HS-27A (cell line): ENCODE results near the gene TCF7.
"Not testable (repeated sequence)": the region's sequence is repeated elsewhere in the genome, so short reads cannot be mapped to it uniquely, and the experiment has no call there.

Experiments used
- DNase-seq: peaks from one replicate; pipeline ENCODE4 v3.0.0-alpha.2; 2012; ENCODE audit warnings: low read depth, missing footprints

TCF7 gene

DNA sequence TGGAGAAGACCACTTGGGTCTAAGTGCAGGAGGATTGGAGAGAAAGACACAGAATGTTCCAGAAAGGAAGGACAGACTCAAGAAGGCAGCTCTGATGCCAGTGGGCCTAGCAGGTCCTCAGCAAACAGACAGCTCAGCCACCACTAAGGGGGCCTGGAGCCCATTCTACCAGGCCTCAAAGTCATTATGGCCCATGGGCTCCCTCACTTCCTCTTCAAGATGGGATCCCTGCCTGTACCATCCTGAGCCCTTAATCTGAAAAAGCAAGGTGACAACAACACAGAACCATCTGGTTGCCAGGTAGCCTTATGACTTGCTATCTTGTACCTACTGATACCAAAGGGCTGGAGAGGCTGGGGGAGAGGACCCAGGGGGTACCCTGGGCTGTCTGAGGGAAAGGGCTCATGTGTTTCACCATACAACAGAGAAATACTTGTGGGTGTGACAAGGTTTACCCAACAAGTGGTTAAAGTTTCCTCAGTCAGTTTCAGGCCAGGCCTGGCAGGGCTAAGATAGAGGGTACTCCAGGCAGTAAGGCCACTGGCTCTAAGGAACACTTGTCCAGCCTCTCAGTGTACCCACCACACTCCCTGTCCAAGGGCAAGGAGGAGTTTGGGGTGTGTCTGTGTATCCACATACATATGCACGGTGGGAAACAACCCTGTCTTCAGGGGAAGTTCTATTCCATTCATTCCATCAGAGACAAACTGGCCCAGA lies 30.7 kb downstream of the TCF7 start:
- DNase-seq = no peak

DNA sequence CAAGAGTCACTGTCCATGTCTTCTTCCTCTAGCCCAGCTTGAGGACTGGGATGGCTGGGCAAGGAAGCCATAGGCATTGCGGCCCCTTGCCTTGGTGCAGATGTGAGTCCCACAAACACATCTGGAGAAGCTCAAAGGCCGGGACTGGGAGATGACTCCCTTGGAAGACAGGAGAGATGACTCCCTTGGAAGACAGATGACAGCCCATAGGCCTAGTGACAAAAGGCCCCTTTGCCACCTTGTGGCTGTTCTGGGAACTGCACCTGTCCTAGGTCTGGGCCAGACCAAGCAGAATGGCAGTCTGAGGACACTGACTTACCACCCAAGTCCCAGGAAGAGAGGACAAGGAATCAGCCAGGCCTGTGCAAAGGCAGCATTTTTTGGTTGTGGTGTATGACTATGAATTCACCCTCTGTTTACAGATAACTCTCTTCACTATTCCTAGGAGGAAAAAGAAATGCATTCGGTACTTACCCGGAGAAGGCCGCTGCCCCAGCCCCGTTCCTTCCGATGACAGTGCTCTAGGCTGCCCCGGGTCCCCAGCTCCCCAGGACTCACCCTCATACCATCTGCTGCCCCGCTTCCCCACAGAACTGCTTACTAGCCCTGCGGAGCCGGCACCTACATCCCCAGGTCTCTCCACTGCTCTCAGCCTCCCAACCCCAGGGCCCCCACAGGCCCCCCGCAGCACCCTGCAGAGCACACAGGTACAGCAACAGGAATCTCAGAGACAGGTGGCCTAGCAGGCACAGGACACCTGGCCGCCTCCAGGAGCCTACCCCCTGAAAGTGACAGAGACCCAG lies 31.5 kb downstream of the TCF7 start:
- peak; percentile 20 for DNase-seq

DNA sequence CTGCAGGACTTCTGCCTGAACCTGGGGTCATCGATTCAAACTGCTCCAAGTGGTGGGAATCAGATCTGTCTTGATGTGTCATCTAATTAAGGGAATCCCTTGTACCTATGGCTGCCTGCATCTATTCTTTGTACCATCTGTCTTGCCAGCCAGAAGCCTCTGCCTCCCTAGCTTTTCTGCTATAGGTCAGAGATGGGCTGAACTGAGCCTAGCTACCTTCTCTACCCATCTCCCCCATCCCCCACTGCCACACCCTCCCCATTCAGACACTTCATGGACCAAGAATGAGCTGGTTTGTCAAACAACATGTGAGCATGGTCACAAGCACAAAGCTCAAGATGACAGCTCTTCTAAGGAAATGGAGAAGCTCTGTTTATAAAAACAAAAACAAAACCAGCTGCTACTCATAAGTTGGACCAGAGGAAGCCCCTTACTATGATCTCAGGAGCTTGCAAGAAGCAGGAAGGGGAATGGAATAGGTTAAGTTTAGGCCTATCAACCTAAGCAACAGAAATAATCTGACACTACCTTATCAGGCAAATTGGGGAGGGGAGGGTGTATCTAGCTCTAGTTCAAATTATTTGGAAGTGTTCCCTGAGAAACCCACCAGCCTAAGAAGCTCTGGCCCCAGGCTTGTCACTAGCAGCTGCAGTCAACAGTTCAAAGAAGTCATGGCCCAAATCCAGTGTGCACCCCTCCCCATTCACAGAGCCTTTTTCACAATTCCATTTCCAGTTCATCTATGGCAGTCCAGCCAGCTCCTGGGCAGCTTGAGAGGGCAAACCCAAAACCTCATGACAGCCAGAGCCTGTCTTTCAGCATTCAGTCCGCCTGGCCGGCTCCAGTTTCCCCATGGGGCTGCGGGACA lies 32.4 kb downstream of the TCF7 start:
- DNase-seq = no peak

DNA sequence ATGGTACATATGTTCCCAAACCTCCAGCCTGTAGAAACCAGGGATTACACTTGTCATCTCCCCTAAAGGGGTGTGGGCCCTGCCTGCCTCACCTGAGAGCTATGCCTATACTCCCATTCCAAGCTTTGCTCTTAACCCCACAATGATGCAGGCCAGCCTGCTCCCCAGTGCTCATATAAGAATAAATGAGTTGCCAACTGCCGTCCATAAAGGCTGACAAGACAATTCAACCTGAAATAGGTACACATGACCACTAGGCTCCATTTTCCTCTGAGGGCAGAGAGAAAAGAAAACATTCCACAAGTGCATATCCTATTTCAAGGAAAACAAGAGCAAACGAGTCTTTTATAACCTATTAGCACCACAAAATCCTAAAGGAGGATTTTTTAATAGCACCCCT lies 33.8 kb downstream of the TCF7 start:
- DNase-seq = no peak

DNA sequence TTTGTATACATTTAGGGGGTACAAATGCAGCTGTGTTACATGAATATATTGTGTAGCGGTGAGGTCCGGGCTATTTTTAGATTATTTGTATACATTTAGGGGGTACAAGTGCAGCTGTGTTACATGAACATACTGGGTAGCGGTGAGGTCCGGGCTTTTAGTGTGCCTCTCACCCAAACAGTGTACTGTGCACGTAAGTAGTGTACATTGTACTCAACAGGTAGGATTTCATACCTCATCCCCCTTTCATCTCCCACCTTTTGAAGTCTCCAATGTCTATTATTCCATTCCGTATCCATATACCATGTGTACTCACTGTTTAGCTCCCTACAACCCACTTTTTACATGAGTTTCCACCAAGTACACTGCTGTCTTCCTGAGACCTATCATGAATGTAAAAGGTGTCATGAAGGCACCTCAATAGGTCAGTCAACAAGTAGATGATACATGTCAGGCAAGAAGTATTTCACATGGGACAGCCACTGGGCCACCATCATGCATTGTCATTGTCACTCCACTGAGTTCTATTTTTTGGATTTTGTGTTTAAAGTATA lies 34.6 kb downstream of the TCF7 start:
- DNase-seq = no peak

DNA sequence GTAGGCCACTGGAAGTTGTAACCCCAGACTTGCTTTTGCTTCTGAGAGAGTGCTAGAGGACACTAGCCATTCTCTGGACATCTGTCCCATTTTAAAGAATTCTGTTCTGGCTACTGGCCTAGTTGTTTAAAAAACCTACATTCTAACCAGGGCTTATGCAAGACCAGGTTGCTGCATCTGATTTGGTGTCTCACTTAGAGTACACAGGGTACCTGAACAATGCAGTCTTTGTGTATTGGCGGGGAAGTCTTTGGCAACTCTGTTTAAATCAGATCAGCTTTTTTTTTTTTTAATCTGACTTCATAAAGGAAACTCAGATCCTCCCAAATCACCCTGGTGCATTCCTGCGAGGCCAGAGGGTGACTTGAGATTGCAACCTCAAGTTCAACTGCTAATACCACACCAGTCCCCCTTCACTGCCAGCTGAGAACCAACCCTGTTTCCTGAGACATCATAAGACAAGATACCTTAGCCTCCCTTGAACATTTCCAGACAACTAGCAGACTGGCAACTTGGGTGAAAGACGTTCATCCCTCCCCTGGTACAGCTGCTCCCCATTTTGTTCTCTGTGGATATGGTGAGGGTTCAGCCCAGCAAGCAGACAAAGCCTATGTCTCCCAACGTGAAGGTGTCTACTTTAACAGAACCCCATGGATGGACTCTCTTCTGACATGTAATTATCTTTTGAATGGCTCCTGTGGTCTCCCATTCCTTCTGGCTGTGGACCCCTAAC lies 35.3 kb downstream of the TCF7 start:
- no peak for DNase-seq

DNA sequence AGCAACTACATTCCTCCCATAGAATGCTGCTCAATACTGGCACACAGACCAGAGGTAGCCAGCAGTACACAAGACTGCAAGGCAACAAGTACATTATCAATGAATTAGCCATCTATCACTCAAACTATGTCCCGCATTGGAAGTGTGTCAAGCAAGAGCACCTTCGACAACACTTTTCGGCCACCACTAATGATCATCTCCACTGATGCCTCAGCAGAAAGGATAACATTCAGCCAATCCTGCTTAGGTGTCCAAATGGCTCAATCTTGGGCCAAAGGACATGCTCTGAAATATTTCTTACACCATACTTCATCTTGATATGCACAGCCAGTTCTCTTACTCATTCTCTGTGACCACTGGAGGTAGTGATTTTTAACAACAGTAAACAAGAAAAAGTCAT lies 37.2 kb downstream of the TCF7 start:
- DNase-seq = no peak

DNA sequence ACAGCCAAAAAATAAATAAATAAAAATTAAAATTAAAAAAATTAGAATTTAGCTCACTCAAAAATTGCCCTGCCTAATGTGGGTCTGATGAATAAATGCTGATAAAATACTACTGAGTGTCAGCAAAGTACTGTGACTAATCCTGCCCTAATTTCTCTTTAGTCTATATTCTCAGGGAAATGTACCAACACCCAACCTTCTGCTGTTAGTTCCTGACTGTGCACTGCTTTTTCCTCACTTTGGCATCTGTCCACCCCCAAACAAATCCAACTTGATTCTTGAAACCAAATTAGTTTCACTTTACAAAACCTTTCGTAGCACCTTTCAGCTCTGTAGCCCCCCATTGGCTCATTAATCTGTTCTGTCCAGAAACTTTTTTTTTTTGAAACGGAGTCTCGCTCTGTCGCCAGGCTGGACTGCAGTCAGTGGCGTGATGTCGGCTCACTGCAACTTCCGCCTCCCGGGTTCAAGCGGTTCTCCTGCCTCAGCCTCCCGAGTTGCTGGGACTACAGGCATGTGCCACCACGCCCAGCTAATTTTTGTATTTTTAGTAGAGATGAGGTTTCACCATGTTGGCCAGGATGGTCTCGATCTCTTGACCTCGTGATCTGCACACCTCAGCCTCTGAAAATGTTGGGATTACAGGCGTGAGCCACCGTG lies 37.8 kb downstream of the TCF7 start:
- DNase-seq = not testable (repeated sequence)

DNA sequence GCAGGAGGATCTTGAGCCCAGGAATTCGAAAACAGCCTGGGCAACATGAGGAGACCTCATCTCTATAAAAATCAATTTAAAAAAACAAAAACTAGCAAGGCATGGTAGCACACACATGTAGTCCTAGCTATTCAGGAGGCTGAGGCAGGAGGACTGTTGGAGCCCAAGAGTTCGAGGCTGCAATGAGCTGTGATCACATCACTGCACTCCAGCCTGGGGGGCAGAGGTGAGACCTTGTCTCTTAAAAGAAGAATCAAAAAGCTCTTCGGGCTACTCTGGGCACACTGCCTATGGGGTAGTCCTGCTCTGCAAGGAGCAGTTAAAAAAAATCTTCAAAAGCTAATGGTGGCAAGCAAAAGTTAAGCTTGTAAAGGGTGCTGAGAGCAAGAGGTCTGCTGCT lies 38.8 kb downstream of the TCF7 start:
- no peak for DNase-seq

DNA sequence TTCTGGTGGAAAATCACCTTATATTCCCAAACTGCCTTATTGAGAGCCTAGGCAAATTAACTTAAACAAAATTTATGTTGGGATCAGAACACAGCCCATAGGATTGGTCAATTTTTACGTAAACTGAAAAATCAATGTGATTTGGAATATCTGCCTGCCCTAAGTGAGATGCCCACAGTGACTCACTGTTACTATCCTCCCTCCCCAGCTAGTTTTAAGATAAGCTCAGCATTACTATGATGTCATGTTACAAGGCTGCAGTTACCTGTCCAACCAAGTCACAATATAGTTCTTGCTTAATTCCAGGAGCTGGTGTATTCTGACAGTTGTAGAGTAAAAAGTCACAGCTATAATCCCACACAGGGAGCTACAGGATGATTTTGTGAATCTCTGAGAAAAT lies 39.2 kb downstream of the TCF7 start:
- DNase-seq = no peak

DNA sequence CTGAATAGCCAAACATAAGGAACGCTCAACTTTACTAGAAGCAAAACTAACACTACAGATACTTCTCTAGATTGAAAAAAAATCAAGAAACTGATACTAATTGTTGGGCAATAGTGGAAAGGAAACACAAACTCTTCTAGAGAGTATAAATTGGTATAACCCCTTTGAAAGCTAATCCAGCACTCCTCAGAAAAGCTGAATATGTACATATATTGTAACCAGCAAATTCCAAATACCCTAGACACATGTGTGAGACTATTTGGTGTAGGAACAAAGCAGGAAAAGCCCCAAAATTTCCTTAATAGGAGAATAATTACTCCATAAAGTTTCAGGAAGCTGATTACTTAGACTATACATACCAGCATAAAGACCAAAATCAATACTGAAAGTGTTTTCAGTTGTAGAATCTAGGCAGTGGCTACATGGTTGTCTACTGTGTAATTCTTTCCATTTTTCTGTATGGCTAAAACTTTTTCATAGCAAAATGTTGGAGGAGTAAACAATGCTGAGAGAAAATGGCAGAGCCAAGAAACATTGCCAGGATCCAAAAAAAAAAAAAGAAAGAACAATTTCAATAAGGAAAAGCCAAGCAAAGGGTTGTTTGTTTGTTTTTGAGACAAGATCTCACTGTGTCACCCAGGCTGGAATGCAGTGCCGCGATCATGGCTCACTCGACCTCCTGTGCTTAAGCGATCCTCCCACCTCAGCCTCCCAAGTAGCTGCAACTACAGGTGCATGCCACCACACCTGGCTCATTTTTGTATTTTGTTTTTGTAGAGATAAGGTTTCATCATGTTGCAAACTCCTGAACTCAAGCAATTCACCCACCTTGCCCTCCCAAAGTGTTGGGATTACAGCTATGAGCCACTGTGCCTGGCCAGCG lies 47.3 kb downstream of the TCF7 start:
- DNase-seq = no peak

DNA sequence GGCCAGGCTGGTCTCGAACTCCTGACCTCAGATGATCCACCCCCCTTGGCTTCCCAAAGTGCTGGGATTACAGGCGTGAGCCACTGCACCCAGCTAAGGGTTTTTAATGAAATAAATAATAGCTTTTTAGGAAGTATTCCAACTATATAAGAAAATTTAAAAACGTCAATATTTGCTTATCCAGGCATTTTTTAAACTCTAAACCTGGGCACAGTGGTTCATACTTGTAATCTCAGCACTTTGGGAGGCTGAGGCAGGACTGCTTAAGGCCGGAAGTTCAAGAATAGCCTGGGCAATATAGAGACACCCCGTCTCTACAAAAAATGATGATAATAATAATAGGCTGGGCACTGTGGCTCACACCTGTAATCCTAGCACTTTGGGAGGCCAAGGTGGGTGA lies 48.1 kb downstream of the TCF7 start:
- DNase-seq = no peak

DNA sequence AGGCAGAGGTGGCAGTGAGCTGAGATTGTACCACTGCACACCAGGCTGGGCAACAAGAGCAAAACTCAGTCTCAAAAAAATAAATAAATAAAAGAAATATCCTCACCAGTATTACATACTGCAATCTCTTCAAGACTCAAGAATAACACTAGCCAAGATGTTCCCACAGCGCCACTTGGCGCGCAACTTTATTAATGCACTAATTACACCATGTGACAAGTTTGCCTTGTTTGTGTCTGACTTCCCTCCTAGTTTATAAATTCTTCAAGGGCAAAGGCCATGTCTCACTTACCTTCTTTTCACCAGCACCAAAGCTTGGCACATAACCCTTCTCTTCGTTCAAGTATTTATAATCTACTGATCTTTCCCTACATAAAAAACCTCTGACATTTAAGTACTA lies 57.5 kb downstream of the TCF7 start:
- DNase-seq = no peak

DNA sequence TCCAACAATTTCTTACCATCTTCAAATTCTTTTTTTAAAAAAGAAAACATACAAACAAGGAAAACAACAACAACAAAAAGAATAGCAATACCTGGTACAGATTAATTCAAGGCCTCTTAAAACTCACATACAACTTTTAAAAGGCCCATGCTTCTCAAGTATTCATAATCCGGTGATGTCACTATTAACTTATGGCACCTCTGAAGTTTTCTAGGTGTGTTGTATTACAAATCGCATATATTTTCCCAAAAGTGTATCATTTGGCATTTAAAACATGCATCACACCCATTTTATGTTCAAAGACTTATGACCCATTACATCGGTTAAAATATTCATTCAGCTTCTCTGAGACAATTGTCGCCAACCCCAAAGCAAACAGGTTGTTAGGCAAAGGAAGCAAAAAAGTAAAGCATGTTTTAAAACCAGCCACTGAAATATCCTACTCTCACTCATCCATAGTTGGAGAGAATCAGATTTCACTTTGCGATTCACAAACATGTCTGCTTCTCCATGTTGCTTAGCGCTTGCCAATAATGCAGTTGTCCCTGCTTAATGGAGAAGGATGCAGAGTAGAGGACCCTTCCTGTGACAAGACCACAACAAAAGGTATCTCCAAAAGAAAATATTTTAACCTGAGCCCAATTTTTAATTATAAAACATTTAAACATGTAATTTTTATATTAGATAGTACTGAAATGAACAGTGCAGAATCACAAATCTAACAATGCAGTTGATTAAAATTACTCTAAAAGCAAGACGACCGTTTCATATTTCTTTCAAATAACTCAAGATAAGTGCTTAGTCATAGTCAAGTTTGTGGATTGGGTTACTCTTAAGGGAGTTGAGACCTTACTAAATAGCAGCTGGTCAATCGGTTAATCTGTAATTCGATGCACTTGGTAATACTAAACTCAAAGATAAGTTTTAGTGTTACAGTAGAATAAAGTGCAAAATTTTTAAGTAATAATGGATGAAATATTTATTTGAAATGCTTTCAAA lies 60.7 kb downstream of the TCF7 start:
- DNase-seq = no peak

DNA sequence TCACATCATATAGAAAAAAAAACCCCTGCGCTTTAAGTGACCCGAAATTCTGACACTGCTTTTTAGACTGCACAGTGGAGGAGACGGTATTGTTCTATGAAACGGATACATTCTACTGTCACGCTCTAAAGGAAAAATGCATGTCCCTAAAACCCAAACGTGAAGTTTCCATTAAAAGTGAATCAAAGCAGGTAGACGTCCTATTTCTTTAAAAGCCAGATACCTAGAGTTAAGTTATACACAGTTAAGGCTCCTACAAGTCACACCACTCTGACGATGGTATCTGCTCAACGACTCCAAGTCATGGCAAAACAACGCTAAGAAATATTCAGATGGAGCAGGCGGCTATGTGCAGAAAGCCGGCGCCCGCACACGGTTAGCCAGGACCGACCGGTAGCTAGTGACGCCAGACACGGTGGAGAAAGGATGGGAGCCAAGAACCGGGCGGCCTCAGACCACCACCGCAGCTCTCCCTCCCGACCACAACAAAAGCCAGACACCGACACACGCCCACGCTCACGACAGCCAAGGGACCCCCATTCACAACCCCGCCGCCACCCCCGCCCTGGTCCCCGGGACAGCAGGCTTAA lies 61.5 kb downstream of the TCF7 start:
- DNase-seq = no peak

DNA sequence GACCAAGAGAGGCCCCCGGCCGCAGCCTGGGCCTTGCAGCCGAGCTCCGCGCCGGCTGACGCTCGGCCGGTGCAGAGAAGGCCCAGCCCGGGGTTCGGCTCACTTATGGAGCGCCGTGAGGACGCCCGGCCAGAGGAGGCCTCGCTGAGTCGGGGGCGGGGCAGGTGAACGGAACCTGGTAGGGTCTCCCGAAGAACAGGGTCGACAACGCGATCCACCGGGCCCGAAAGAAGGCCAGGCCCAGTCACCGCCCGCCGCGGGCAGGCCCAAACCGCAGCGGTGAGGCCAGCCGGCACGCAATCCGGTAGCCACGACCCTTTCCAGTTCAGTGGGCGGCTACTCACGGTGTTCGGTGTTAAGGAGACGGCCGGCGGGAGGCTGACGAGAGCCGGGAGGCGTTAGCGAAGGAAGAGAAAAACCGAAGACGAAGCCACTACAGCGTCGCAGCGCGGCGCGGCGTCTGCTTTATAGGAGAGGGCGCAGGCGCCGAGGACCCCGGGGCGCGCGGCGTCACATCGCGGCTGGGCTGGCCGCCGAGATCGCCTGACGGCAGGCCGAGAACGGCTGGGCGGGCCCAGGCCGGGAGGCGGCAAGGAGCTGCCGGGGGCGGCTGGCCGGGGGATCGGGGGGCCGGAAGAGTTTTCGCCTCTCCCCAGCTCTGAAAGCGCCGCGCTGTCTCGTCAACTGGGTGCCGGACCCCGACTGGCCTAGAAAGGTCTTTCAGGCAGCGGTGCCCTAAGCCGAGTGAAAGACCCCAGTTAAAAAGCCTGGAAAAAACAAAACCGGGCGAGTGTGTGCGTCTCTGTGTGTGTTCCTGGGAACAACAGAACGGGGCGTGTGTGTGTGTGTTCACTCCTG lies 62.3 kb downstream of the TCF7 start, which contains the start of gene SKP1:
Gene SKP1 (minus strand): TSS at position 440 of the 858 bp plus-strand sequence. CDS start 2,928 bp downstream, outside the sequence.
- DNase-seq = no peak

DNA sequence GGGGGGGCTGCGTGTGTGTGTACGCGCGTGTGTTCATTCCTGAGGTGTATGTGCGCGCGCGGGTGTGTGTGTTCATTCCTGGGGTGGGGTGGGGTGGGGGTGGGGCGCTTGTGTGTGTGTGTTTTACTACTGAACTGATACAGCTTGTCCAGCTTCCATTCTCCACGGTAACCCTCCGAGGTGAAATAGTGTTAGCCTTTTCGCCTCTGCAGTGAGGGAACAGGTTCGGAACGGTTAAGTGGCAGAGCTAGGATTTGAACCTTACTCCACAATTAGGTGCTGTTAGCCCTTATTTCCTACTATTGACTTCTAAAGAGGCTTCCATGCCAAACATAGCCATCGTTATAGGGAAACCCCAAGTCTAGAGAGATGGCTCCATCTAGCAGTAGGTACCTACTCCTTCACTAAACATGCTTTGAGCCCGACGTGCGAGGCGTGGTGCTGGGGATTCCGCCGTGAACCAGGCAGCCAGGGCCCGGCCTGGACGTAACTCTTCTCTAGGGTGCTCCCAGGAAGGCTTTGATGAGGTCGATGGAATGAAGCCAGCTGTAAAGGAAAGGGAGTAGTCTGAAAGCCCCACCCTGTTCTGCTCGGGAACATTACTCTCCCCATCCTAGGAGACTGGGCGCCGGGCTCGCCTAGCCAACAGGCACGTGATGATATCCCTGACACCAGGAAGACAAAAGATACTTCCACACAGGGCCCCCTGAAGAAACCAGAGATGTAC lies 63.1 kb downstream of the TCF7 start:
- no peak for DNase-seq
